Measurements from ENCODE around the gene RAB37. TPM values are rescaled to one million over a fixed set of nuclear protein-coding genes. Genes with fewer than 3 reads are reported as not detected.

RAB37 gene
- total and polyA plus RNA-seq, 2 of the 13 experiments (the other 11 are each of a cell fraction or from before 2014, with no cell fraction given), result 0.91 to 3.7 TPM

DNA sequence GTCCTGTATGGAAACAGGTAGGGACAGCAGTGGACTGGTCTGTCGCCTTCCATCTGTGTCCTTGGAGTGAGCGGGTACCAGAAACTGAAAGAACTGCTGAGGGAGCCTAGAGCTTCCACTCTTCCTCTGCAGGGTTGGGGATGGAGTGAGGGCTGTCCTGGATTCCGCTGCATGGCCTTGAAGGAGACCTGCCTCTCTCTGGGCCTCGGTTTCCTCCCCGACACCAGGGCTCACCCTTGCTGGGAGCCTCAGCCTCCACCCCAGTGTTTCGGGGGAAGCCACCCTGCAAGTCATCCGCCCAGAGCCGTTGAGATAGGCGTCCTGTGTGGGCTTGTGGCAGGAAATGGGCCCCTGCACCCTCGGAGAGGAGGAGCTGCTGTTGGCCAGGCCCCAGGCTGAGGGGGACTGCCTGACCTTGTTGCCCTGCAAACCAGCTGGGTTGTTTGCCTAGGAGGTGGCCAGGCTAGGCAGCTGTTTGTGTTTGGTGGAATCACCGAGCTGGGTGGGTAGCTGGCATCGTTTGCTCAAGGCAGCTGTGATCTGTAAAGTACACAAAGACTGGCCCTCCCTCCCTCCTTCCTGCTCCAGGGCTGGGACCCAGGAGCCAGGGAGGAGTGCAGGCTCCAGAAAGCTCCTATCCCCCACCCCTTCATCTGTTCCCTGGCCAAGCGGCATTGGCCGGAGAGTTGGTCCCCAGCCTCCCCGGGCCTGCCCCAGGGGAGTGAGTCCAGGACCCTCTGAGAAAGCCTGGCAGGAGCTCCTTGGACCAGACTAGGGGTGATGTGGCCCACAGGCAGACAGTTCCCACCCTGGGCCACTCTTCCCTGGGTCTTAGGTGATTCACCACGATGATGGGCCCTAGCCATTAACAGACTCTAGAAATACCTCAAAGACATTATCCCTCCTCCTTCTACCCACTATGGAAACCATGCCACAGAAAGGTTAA is 1.3 kb downstream of the RAB37 start (continued):
- TF ChIP-seq, protein P1, sequence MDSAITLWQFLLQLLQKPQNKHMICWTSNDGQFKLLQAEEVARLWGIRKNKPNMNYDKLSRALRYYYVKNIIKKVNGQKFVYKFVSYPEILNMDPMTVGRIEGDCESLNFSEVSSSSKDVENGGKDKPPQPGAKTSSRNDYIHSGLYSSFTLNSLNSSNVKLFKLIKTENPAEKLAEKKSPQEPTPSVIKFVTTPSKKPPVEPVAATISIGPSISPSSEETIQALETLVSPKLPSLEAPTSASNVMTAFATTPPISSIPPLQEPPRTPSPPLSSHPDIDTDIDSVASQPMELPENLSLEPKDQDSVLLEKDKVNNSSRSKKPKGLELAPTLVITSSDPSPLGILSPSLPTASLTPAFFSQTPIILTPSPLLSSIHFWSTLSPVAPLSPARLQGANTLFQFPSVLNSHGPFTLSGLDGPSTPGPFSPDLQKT (CRISPR knock-in tag; IDR thresholded peaks at IDR 0.05; ENCODE audit: borderline replicate concordance), result no peak
- no peak for TF ChIP-seq XBP1 (CRISPR knock-in tag; IDR thresholded peaks at IDR 0.05)
- peak; percentile 67 for TF ChIP-seq RARA (CRISPR knock-in tag; IDR thresholded peaks at IDR 0.05)
- peak; percentile 62; the same call in 1 of the 2 replicates for TF ChIP-seq RXRB (CRISPR knock-in tag; IDR thresholded peaks at IDR 0.05; ENCODE audit: borderline replicate concordance)
- TF ChIP-seq ZZZ3 (CRISPR knock-in tag; IDR thresholded peaks at IDR 0.05; ENCODE audit: borderline replicate concordance), result no peak
- TF ChIP-seq TAF15 (IDR thresholded peaks at IDR 0.05; ENCODE audit: low read depth, low read length, poor library complexity, severe bottlenecking), result no peak
- no peak for TF ChIP-seq NFIB (CRISPR knock-in tag; IDR thresholded peaks at IDR 0.05; ENCODE audit: borderline replicate concordance)
- no peak for TF ChIP-seq YY1 (IDR thresholded peaks at IDR 0.05; ENCODE audit: insufficient read depth, insufficient replicate concordance, low read depth, low read length)
- no peak for TF ChIP-seq ZNF546 (CRISPR knock-in tag; conservative IDR thresholded peaks at IDR 0.05)
- no peak; the same call in 1 of the 2 replicates for TF ChIP-seq ZBTB20 (CRISPR knock-in tag; IDR thresholded peaks at IDR 0.05; ENCODE audit: borderline replicate concordance, low read depth)
- TF ChIP-seq, protein P2, sequence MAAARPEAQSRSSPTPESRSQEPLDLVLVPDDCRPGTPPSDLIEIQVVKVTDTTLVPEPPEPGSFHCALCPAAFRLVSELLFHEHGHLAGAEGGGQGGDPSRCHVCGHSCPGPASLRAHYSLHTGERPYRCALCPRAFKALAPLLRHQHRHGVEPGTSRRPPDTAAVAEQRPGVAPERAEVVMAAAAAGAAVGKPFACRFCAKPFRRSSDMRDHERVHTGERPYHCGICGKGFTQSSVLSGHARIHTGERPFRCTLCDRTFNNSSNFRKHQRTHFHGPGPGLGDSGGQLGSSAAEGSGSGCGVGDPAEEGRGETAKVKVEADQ (CRISPR knock-in tag; IDR thresholded peaks at IDR 0.05; ENCODE audit: borderline replicate concordance), result no peak
- TF ChIP-seq, protein P3, sequence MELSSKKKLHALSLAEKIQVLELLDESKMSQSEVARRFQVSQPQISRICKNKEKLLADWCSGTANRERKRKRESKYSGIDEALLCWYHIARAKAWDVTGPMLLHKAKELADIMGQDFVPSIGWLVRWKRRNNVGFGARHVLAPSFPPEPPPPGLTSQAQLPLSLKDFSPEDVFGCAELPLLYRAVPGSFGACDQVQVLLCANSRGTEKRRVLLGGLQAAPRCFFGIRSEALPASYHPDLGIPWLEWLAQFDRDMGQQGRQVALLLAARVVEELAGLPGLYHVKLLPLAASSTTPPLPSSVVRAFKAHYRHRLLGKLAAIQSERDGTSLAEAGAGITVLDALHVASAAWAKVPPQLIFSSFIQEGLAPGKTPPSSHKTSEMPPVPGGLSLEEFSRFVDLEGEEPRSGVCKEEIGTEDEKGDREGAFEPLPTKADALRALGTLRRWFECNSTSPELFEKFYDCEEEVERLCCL (CRISPR knock-in tag; IDR thresholded peaks at IDR 0.05; ENCODE audit: borderline replicate concordance), result no peak
- peak in 1 of 2 experiments; percentile 63; a peak in 2 of 4 replicates for TF ChIP-seq KLF16 (CRISPR knock-in tag; IDR thresholded peaks at IDR 0.05)
- no peak for TF ChIP-seq ZNF644 (CRISPR knock-in tag; IDR thresholded peaks at IDR 0.05; ENCODE audit: low read depth)
- TF ChIP-seq SKI (IDR thresholded peaks at IDR 0.05; ENCODE audit: partially characterized antibody), result no peak
- no peak for TF ChIP-seq ZNF678 (CRISPR knock-in tag; IDR thresholded peaks at IDR 0.05)
- TF ChIP-seq ZFP41 (CRISPR knock-in tag; IDR thresholded peaks at IDR 0.05; ENCODE audit: borderline replicate concordance), result no peak
- no peak for TF ChIP-seq ATF7 (IDR thresholded peaks at IDR 0.05)
- TF ChIP-seq ATF7 (CRISPR knock-in tag; IDR thresholded peaks at IDR 0.05), result no peak
- TF ChIP-seq, protein P4, sequence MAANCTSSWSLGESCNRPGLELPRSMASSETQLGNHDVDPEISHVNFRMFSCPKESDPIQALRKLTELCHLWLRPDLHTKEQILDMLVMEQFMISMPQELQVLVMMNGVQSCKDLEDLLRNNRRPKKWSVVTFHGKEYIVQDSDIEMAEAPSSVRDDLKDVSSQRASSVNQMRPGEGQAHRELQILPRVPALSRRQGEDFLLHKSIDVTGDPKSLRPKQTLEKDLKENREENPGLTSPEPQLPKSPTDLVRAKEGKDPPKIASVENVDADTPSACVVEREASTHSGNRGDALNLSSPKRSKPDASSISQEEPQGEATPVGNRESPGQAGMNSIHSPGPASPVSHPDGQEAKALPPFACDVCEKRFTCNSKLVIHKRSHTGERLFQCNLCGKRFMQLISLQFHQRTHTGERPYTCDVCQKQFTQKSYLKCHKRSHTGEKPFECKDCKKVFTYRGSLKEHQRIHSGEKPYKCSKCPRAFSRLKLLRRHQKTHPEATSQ (CRISPR knock-in tag; IDR thresholded peaks at IDR 0.05; ENCODE audit: borderline replicate concordance), result no peak
- no peak for TF ChIP-seq ZNF264 (CRISPR knock-in tag; IDR thresholded peaks at IDR 0.05)
- TF ChIP-seq ZNF136 (CRISPR knock-in tag; IDR thresholded peaks at IDR 0.05; ENCODE audit: low read depth), result no peak
- no peak for TF ChIP-seq NFKBIZ (CRISPR knock-in tag; IDR thresholded peaks at IDR 0.05)
- no peak for TF ChIP-seq IRX3 (CRISPR knock-in tag; IDR thresholded peaks at IDR 0.05; ENCODE audit: borderline replicate concordance, low read depth)
- no peak for TF ChIP-seq RFX5 (IDR thresholded peaks at IDR 0.05; ENCODE audit: low read depth, low read length)

All from HepG2 (cell line).